ENCODE measurements around the gene PAX8.

Gene PAX8

GRCh38 chr2:113238871-113239839, 39.6 kb downstream of the PAX8 start:
- DNase-seq (ENCODE audit: low read depth in 2 of 3, low spot score in 2 of 3), result no peak

DNA sequence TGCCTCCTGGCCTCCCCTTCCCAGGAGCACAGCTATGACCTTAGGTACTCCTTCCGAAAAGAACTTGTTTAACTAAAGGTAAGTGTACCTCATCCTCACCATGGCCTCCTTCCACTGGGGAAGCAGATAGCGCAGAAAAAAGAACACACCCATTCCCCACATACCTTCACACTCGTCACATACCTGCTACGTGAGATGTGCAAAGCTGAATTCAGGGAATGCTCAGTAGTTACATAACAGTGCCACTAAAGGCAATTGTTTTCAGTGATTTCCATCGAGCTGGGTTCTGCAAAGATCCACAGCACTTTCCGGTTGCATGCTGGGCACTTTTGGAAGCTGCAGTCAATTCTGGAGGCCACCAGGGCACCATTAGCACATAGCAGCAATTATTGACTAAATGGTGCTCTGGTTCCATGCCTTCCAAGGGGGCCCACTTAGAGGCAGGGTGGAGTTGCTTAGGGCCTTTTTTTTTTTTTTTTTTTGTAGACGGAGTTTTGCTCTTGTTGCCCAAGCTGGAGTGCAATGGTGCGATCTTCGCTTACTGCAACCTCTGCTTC, 41.0 kb downstream of the PAX8 start:
- DNase-seq (ENCODE audit: low read depth in 2 of 3, low spot score in 2 of 3), result no peak

GRCh38 chr2:113236367-113237159, 42.2 kb downstream of the PAX8 start:
- no peak for DNase-seq (ENCODE audit: low read depth in 2 of 3, low spot score in 2 of 3)

DNA sequence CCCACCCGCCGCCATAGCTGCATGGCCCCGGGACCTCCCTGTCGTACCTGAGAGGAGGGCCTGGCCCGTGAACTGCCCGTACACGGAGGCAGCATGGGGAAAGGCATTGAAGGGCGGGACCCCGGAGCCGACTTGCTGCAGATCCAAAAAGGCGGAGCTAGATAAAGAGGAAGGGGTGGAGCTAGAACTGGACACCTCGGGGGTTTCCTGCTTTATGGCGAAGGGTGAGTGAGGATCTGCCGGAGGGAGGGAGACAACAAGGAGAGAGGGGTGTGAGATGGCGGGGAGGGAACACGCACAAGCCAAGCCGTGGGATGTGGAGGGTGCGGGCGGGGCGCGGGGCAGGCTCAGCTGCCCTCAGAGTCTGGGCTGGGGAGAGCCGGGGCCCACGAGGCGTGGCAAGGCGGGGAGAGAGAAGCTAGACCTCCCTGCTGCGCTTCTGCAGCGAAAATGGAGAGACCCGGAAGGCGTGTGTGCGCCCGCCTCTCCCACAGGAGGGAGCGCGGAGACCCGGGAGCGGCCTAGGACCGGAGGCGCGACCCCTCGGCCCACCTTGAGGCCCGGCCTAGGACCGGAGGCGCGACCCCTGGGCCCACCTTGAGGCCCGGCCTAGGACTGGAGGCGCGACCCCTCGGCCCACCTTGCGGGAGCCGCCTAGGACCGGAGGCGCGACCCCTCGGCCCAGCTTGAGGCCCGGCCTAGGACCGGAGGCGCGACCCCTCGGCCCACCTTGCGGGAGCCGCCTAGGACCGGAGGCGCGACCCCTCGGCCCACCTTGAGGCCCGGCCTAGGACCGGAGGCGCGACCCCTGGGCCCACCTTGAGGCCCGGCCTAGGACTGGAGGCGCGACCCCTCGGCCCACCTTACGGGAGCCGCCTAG, 43.1 kb downstream of the PAX8 start:
- DNase-seq (ENCODE audit: low read depth in 2 of 3, low spot score in 2 of 3), result peak; percentile 29 to 44 (median 38)

- DNase-seq (ENCODE audit: low read depth in 2 of 3, low spot score in 2 of 3), result no peak
Measured at GRCh38 chr2:113234721-113235346, 43.9 kb downstream of the PAX8 start.

DNA sequence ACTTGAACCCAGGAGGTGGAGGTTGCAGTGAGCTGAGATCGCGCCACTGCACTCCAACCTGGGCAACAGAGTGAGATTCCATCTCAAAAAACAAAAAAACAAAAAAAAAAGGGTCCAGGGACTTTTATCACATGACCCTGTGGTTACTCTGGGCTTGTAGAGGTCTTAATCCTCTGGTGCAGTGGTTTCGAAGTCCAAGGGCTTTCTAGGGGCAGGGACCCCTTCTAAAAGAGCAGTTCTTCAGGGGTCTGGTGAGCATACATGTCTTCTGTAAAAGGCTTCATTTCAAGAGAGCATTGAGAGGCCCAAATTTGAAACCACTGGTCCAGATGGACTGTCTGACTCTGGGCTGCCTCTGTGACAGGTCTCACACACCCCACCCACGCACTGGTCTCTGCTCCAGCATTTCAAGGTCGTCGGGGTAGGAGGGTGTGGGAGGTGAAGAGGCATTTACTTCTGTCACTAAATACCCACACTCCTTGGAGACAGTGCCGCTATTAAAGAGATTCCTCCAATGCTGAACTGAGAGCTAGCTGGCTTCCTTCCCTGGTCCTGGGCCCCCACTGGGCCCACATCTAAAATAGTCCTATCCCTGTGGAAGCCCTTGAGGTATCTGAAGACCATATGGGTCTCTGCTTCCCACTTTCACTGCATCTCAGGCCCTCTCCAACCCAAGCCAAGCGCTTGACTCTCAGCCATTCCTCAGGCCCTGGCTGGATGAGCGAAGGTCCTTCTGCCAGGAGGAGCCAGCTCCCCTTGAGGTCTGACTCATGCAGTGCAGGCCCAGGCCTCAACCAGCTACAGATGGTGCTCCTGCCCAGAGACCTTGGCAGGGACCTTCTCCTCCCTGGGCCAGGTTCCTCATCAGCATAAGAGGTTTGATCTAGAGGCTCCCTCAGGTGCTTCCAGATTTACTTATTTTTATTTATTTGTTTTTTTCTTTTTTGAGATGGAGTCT, 44.8 kb downstream of the PAX8 start:
- DNase-seq (ENCODE audit: low read depth in 2 of 3, low spot score in 2 of 3), result no peak

- no peak for DNase-seq (ENCODE audit: low read depth in 2 of 3, low spot score in 2 of 3)
Measured at GRCh38 chr2:113232740-113233139, 46.0 kb downstream of the PAX8 start.

GRCh38 chr2:113232123-113232522, 46.6 kb downstream of the PAX8 start:
- no peak for DNase-seq (ENCODE audit: low read depth in 2 of 3, low spot score in 2 of 3)

DNA sequence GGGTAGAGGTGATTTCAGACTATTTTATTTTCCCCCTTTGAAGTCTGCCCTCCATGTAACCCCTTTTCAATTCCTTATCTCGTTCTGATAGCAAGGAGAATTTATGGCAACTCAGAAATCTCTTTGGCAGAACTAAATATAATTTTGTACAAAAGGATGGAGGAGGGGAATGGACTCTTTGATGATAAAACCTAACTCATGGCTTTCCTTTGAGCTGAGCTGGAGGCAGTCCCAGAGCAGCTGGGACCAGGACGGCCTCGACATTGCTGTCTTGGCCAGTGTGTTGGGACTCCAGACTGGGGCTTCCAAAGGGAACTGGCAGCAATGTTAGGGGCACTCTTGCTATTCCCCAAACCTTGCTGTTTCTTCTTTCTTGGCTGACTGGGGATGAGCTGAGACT, 47.7 kb downstream of the PAX8 start:
- no peak for DNase-seq (ENCODE audit: low read depth in 2 of 3, low spot score in 2 of 3)

DNA sequence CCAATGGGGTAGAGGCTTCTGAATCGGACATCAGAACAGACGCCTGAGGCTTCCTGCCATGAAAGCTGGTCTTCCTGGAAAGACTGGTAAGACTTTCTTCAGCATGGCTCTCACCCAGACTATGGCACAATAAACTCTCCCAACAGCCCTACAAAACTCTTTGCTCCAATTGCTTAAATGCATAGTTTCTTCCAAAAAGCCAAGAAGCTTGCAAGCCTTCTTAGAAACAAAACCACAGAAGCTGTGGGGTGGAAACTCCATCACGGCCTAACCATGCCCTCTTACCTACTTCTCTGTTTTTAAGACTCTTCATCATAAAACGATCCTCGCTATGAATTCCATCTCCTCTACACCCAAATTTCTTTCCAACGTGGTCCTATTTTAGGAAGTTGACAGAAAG, 48.2 kb downstream of the PAX8 start:
- no peak for DNase-seq (ENCODE audit: low read depth in 2 of 3, low spot score in 2 of 3)

GRCh38 chr2:113229795-113230194, 48.9 kb downstream of the PAX8 start:
- no peak for DNase-seq (ENCODE audit: low read depth in 2 of 3, low spot score in 2 of 3)

DNA sequence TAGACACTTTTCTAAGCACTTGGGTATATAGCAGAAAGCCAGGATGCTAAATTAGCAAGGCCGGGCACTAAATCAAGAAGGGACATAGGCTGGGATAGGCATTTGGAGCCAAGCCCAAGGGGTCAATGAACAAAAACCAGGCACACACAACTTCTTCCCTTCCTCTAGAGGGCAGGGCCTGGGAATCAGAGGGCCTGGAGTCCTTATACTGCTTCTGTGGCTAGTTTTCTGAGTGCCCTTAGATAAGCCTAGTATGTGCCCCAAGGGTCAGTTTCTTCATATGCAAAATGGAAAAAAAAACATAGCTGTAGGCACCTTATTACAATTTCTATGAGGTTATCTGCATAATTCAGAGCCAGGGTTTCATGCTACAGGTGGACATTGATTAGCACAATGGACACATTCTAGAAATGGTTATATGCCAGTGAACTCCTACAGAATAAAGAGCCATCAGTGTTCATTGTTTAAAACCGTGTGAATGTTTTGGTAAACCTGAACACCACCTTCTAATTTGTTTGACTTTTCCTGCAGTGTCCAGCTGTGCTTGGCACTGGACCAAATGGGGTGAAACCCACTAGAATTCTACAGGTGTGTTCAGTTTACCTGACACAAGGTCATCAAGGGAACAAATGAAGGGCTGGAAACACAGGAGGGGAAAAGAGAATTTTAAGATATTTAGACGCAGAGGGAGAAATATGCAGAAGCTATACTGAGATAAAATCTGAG, 49.6 kb downstream of the PAX8 start:
- no peak for DNase-seq (ENCODE audit: low read depth in 2 of 3, low spot score in 2 of 3)

- no peak for DNase-seq (ENCODE audit: low read depth in 2 of 3, low spot score in 2 of 3)
Measured at GRCh38 chr2:113228351-113228750, 50.4 kb downstream of the PAX8 start.

DNA sequence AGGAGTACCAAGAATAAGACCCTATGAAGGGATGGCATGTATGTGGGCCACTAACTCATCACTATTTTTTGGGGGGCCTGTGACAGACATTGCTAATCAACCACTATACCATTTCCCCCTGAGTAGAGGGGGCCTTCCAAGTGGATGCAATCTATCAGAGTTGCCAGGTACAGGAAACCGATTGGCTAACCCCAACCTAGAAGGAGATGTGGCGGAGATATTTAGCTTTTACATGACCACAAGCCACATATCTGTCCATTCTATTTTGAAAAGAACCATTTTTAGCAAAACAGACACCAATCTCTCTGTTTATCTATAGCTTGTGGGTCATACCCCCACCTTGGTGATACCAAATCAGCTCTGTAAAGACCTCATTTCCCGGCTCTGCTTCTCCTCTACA, 51.0 kb downstream of the PAX8 start:
- no peak for DNase-seq (ENCODE audit: low read depth in 2 of 3, low spot score in 2 of 3)

- DNase-seq (ENCODE audit: low read depth in 2 of 3, low spot score in 2 of 3), result no peak
Measured at GRCh38 chr2:113227290-113227689, 51.4 kb downstream of the PAX8 start.

DNA sequence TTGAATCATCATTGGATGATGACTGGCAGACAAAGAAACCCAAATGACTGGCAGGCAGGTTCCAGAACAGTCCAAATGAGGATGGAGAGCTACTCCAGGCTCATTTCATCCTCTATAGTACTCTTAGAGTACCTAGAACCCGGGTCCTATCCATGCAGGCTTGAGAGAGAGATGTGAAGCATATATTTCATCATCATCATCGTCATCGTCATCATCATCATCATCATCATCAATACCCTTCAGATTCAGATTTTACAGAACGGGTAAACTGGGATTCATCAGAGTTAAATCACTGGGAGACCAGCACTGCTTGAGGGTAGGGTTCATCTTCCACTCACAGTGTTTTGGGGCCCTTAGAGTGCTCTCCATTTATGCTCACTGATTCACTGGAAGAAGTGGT, 52.3 kb downstream of the PAX8 start:
- no peak for DNase-seq (ENCODE audit: low read depth in 2 of 3, low spot score in 2 of 3)

DNA sequence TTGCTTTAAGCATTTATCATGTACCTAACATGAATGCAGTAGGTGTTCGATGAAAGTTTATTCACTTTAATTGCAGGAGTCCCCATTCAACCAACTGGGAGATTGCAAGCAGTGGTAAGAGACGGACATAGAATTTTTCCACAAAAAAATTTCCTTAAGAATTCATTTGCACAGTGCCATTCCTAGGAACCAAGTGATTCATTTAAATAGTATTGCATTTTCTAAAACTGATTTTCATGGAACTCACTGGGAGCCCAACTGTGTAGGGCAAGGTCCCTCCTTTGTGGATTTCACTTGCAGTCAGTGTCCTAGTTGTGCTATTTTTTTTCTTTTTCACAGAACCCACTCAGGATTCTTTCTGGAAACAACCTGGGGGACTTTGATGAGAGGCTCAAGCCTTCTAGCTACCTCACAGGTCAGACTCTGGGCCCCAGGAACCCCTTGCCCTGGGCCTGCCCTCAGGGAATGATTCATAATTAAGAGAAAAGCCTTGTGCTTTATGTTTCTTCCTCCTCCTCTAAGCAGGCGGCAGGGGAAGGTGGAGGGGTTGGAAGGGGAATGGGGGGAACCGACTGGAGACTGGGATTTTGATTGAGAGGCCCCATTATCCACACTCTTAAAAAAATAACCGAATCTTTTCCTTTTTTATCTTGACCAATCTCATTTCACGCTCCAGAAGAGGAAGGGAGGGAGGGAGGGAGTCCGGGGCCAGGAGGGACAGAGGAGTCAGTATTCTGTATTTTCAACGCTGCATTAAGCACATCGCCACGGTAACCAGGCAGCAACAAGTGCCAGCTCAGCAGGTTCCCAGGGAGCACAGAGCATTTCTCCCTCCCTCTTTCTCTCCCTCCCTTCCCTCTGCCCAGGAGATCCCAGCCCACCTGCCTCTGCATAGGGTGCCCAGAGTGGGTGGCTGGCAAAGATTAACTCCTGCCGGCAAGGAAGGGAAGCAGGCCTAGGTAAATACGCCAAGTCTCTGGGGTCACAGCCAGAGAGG, 53.2 kb downstream of the PAX8 start:
- DNase-seq (ENCODE audit: low read depth in 2 of 3, low spot score in 2 of 3), result no peak

All from activated CD8-positive, alpha-beta memory T cell treated with anti-CD3 and anti-CD28 coated beads for 48 hours (primary cell).